GM21528 (cell line): ENCODE measurements around the gene SNAP29.
"Not testable (repeated sequence)": the region's sequence is repeated elsewhere in the genome, so short reads cannot be mapped to it uniquely, and the experiment has no call there.

ENCODE experiments used
- ATAC-seq: cut with Tn5 transposase; IDR thresholded peaks from one replicate; pipeline ENCODE4 v1.9.1; 2021; ENCODE audit warnings: mild to moderate bottlenecking, moderate library complexity; ENCODE audit not compliant: unreplicated experiment, low FRiP score

The SNAP29 gene

DNA sequence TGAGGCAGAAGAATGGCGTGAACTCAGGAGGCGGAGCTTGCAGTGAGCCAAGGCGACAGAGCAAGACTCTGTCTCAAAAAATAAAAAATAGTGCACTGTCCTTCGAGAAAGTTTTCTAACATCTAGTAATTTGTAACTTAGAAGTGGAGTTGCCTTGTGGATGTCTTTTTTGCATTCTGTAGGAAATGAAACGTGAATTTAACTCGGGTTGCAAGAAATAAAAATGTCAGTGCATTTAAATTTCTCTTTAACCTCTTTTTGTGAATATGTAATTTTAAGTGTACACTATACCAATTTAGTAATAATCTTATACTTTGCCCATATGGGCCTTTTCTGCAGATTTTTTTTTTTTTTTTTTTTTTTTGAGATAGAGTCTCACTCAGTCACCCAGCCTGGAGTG lies 32.2 kb downstream of the SNAP29 start:
- no peak for ATAC-seq

DNA sequence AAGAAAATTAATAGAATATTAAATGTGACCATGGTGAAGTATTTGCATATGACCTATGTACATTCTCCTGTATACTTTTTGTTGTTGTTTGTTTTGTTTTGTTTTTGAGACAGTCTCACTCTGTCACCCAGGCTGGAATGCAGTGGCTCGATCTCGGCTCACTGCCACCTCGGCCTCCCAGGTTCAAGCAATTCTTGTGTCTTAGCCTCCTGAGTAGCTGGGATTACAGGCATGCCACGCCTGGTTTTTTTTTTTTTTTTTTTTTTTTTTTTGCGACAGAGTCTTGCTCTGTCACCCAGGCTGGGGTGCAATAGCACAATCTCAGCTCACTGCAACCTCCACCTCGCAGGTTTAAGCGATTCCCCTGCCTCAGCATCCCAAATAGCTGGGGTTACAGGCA lies 38.9 kb downstream of the SNAP29 start:
- not testable (repeated sequence) for ATAC-seq

DNA sequence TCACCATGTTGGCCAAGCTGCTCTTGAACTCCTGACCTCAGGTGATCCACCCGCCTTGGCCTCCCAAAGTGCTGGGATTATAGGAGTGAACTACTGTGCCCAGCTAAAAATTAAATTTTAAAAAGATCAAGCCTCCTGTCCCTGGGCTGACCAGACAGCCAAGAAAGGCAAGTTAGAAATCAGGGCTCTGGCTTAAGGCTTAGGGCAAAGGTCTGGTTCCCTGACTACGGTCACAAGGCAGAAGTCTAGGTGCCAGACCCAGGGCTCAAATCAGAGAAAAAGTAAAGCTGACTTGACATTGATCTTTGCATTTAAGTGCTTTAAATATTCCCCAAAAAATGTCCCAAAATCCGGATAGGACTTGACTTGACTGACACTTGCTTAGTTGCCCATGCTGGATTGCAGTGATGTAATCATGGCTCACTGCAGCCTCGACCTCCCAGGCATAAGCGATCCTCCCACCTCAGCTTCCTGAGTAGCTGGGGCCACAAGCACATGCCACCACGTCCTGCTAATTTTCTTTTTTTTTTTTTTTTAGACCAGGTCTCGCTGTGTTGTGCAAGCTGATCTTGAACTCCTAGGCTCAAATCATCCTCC lies 41.1 kb downstream of the SNAP29 start:
- no peak for ATAC-seq

DNA sequence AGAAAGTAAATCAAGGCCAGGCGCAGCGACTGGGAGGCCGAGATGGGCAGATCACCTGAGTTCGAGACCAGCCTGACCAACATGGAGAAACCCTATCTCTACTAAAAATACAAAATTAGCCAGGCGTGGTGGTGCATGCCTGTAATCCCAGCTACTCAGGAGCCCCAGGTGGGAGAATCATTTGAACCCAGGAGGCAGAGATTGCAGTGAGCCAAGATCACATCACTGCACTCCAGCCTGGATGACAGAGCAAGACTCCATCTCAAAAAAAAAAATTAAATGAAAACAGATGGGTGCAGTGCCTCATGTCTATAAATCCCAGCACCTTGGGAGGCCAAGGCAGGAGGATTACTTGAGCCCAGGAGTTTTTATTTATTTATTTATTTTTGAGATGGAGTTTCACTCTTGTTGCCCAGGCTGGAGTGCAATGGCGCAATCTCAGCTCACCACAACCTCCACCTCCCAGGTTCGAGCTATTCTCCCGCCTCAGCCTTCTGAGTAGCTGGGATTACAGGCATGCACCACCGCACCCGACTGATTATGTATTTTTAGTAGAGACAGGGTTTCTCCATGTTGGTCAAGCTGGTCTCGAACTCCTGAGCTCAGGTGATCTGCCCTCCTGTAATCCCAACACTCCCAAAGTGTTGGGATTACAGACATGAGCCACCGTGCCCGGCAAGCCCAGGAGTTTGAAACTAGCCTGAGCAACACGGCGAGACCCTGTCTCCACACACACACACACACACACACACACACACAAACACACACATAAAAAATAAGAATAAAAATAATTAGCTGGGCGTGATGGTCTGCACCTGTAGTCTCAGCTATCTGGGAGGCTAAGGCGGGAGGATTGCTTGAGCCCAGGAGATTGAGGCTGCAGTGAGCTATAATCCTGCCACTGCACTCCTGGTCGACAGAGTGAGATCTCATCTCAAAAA lies 42.6 kb downstream of the SNAP29 start:
- not testable (repeated sequence) for ATAC-seq

DNA sequence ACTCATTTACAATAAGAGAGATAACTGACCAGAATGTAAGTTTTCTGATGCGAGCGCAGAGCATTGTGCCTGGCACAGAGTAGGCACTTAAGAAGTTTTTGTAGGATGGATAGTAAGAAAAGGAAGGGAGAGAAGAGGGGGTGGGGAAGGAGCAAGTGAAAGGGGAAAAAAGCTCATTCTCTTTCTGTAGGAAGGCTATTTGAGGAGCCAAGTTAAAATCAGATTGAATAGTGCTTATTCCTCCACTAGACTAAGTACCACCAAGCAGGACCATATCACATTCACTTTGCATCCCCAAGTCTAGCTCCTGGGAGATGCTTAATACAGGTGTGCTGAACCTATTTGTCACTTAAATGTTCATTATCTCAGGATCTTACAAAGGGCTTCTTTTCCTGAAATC lies 44.3 kb downstream of the SNAP29 start:
- no peak for ATAC-seq

DNA sequence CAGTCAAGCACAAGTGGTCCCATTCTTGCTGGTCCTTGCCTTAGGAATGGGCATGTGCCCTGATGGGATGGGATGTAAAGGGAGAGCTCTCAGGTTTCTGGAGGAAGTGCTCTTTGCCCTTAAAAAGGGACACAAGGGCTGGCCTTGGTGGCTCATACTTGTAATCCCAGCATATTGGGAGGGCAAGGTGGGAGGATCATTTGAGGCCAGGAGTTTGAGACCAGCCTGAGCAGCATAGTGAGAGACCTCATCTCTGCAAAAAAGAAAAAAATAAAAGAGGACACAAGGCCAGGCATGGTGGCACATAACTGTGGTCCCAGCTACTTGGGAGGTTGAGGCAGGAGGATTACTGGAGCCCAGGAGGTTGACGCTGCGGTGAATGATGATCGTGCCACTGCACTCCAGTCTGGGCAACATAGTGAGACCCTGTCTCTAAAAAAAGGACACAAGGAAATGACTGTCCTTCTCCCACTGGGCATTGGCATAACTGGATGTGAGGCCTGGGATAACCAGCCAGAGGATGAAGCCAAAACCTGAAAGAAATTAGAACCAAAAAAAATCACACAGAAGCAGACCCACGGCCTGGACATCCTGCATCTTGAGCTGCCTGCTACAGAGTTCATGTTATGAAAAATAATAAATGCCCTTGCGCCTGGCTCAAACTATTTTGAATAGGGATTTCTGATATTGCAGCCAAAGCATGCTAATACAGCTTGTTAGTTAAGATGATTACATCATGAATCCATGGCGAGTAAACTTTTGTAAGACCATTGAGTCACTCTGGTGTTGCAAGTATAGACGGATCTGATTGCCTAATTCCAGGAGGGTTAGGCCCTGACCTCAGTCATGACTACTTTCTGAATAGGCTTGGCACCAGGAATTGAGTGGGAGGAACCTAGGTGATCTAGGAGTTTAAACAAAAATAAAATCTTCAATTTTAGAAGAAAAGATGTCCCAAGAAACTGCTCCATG lies 45.5 kb downstream of the SNAP29 start:
- ATAC-seq = no peak

DNA sequence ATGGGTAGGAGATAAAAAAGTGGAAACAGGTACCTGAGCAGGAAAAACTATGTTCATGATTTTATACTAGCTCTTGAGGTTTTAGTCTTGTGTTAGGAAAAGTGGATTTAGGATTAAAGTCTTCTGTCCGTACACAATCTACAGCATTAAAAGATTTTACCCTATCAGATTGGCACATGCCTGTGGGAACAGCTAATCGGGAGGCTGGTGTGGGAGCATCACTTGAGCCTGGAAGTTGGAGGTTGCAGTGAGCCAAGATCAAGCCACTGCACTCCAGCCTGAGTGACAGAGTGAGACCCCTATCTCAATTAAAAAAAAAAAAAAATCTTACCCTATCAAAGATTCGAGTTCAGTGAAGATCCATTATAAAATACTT lies 46.2 kb downstream of the SNAP29 start:
- no peak for ATAC-seq

DNA sequence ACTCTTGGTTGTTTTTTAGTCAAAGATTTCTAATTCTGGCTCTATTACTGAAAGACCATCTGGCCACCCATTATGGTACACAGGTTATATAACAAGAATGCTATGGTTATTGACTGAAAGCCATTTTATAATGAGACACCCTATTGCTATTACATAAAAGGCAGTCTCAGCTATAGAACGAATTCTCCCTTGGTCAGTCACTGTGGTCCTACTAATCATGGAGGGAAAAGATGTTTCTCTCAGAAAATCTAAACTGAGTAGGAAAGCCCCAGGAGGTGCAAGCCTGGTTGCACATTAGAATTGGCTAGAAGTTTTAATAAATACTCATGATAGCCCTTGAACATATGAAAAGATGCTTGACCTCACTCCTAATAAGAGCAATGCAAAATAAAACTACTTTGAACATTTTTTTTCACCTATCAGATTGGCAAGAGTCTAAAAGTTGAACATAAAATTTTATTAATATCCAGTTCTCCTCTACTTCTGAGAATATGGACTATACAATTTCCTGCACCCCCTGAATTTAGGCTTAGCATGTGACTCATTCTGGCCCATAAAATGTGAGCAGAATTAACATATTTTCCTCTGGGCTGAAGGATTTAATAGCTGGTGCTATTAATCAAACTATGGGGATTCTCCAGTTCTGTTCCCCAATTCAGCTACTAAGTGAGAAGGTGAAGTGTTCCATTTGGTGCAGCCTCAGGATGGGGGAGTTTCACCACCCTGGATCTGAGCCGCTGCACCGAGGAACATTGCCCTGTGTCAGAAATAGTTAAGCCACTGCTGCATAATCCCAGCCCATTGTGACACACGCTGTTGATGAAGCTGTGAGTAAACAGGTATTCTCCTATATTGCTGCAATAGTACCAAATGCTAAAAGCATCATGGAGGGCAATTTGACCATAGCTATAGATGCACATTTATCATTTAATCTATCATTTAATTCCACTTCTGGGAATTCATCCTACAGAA lies 46.9 kb downstream of the SNAP29 start:
- ATAC-seq = no peak

DNA sequence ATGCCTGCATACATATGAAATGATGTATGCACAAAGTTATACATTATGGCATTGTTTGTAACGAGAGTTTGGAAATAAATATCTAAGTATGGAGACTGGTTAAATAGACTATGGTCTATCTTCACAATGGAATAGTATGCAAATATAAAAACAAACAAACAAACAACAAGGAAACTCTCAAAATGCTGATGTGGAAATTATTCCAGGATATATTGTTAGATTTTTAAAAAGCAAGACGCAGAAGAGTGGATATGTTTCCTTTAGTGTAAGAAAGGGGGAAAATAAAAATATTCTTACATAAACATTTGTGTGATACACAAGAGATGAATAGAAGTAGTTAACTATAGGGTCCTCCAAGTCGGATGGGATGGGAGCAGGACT lies 47.6 kb downstream of the SNAP29 start:
- no peak for ATAC-seq

DNA sequence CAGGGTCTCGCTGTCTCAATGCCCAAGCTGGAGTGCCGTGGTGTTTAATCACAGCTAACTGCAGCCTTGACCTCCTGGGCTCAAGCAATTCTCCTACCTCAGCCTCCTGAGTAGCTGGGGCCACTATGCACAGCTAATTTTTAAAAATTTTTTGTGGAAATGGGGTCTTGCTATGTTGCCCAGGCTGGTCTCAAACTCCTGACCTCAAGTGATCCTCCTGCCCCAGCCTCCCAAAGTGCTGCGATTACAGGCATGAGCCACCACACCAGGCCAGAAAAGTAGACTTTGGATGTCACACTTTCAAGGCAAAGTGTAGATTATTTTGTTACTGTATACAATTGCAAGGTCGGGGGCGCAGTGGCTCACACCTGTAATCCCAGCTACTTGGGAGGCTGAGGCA lies 49.9 kb downstream of the SNAP29 start:
- ATAC-seq = not testable (repeated sequence)

DNA sequence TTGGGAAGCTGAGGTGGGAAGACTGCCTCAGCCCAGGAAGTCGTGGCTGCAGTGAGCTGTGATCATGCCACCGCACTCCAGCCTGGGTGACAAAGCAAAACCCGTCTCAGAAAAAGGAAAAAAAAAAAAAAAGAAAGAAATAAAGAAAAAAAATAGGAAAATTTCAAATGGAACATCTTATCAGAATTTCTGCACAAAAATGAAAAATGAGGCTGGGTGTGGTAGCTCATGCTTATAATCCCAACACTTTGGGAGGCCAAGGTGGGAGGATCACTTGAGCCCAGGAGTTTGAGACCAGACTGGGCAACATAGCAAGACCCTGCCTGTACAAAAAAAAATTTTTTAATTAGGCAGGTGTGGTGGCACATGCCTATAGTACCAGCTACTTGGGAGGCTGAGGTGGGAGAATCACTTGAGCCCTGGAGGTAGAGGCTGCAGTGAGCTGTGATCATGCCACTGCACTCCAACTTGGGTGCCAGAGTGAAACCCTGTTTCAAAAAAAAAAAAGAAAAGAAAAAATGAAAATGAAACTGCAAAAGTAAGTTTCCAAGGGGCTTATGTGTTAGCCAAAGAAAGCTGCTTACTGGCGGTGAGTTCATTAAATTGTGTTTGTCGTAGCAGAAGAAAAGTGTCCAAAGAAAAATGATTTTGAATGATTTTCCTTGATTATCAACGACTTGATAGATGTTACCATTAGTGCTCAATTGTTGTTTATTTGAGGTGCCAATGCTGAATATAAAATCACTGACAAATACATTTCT lies 50.9 kb downstream of the SNAP29 start:
- no peak for ATAC-seq

DNA sequence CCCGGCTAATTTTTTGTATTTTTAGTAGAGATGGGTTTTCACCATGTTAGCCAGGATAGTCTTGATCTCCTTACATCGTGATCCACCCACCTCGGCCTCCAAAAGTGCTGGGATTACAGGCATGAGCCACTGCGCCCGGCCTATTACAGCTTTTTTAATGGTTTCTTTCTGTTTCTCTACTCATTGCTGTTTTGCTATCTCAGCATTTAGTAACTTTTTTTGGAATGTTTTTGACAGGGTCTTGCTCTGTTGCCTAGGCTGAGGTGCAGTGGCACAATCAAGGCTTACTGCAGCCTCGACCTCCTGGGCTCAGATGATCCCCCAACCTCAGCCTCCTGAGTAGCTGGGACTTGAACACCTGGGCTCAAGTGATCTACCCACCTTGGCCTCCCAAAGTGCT lies 53.7 kb downstream of the SNAP29 start:
- ATAC-seq = no peak

DNA sequence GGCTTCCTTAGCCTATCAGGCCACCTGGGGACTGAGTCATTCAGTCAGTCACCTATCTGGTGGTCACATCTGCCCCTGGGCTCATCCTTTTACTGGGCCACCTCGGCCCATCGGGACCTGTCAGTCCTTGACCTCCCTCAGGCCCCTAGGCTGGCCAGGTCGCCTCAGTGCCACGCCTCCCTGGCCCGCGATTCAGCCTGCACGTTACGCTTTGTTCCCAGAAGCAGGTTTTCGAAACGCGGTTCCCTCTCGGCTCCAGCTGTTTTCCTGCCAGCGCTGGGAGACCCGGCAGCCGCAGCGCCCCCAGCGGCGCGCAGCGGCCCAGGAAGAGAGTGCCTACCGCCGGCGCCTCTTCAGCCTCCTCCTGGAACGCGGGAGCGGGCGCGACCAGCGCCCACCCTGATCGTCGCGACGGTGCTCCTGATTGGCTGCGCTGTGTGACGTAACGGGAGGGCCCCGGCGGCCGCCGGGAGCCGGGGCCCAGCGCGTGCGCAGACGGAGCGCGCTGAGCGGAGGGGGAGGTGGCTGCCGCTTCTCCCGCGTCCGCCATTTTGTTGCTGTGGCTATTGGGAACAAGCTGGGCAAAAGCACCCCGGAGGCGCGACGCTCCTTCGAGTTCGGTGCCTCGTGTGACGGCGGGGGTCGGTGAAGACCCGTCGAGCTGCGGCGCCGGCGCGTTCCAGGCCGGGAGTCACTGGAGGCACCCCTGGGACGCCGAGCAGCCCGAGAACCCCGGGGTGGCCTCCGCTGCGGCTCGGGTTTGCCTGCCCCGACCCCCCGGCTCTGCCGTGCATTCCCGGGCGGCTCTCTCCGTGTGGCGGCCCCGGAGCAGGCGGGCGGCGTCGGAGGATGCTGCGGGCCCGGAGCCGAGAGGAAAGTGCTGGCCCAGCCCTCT lies 58.4 kb downstream of the SNAP29 start, which contains the start of gene CRKL:
Gene CRKL, plus strand, starts transcription at position 492 of the 895 bp plus-strand sequence. CDS start 528 bp downstream, outside the sequence.
- peak; percentile 91 for ATAC-seq

DNA sequence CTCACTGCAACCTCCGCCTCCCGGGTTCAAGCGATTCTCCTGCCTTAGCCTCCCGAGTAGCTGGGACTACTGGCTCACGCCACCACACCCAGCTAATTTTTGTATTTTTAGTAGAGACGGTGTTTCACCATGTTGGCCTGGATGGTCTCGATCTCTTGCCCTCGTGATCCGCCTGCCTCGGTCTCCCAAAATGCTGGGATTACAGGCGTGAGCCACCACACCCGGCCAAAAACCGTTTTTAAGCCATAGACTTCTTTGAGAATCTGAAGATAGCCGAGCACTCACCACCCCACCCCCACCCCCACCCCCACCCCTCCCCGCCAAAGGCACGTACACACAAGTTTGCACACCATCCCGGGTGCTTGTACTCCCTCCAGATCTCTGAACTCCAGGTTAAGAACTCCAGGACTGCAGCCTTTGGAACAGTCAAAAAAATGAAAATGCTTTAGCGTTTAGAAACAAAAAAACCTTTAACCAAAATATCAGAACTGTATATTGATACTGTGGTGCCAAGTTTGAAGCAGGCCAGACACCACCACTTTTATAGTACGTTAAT lies 59.9 kb downstream of the SNAP29 start:
- ATAC-seq = no peak

DNA sequence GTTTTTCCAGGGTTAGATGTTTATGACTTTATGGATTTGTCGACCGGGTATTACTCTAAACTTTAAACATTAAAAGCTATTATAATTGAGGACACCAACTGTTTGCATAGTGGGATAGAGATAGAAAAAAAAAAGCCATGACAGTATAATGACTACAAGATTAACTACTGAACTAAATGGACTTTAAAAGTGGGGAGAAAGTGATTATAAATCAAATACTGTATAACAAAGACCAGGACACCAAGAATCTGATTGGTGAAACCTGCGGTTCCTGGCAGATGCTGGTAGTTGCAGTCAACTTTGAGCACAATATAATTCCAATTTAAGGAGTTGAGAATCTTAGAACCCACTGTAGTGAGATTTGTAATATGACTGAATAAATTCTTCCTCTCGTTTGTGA lies 60.9 kb downstream of the SNAP29 start:
- no peak for ATAC-seq

DNA sequence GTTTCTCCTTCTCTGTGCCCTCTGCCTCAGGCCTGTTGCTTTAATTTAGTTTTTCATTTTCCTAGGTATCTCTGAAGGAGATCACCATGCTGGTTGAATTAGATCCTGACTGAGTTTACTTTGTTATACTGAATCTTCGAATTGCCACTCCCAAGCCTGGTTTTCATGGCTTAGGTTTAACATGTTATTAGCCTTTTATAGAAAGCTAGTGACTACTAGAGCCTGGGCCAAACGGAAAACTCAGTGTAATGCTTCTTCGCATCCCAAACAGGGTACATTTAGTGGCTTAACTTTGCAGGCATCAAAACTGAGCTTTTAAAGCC lies 62.0 kb downstream of the SNAP29 start:
- no peak for ATAC-seq

DNA sequence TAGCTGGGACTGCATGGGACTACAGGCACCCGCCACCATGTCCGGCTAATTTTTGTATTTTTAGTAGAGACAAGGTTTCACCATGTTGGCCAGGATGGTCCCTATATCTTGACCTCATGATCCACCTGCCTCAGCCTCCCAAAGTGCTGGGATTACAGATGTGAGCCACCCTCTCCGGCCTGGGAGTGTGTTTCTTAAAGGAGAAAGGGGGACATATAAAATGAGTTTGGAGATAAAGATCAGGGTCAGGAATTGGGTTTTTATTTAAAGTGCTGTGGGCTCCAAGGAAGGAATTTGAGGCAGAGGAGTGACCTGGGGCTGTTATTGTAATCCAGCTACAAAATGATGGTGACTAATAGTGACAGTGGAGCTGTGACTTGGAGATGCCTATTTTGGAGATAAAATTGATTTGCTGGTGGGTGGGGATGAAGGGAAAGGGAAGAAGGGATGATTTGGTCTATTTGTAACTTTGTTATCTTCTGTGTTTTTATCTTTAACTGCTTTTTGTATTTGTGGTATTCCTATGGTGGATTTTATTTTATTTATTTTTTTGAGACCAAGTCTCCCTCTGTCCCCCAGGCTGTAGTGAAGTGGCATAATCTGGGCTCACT lies 63.4 kb downstream of the SNAP29 start:
- no peak for ATAC-seq
